ENCODE data around the gene CREB3L4.
A peak's percentile ranks its signal among the peaks of the same experiment; 100 is the strongest.
"Not testable (repeated sequence)": the region's sequence is repeated elsewhere in the genome, so short reads cannot be mapped to it uniquely, and the experiment has no call there.

The CREB3L4 gene

DNA sequence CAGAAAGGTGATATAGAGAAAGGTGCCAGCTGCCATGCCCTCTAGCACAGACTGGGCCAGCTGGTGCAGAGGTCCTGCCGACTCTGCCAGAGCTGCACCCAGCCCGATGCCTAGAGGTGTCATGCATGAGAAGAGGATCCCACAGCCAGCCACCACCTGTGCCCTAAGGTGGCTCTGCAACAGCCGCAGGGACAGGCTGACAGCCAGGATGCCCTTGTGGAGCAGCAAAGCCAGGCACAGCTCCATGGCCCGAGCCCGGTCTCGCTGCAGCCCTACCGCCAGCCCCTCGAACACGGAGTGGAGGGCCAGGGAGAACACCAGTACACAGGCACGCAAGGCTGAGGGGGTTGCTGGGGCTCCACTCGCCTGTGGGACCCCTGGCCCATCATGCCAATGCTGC is 7.5 kb upstream of the CREB3L4 start:
- DNase-seq, result no peak

DNA sequence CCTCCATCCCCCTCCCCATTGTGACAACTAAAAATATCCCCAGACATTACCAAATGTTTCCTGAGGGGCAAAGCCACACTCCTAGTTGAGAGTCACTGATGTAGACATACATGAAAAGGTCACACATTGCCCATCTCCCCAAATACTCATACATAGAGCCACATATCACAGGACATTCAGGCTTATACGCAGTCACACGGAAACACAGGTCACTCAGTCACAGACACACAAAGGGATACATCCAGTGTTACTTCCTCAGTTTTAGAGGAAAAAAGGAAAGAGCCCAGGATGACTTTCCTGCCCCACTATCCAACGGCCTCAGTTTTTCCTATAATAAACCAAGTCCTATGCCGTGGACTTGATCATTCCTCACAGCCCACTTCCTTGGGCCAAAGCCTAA is 6.3 kb upstream of the CREB3L4 start:
- DNase-seq, result no peak

- no peak for DNase-seq
These were observed 5.3 kb upstream of the CREB3L4 start for GRCh38 chr1:153962088-153963029.

DNA sequence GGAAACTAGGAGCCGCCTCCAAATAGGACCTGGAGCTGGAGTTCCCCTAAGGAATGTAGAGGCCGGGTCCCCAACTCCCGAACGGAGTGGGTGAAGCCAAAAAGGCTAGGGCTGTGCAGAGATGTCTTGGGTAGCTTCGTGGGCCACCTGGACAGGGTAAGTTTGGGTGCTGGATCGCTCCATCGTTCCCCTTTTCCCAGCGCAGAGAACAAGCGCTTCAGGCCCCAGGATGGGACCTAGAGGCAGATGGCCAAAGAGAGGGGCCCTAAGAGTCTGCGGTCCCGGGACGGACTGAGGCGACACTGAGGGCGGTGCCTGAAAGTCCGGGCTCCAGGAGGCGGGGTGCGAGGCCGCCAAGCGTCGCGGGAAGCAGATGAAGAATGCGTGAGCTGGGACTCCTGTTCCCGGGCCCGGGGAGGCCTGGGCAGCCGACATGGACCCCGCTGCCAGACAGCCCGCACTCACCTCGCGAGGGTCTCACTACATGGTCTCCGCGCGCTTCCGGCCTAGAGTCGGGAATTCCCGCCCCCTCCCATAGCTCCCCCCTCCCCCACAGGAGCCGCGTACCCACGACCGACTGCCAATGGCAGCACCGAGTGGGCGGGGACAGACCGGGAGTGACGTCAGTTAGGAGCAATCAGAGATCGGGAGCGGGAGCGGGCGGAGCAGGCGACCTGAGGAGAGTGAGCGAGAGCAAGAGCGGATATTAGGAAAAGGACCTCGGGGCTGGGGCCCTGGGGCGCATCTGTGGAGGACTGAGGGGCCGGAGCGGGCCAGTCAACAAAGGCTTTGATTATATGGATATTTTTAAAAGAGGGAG is 4.5 kb upstream of the CREB3L4 start, which contains the start of gene SLC39A1:
SLC39A1 (minus strand) TSS at position 508 of the 820 bp plus-strand sequence. CDS start 822 bp downstream, outside the sequence.
- DNase-seq, result peak; percentile 93

DNA sequence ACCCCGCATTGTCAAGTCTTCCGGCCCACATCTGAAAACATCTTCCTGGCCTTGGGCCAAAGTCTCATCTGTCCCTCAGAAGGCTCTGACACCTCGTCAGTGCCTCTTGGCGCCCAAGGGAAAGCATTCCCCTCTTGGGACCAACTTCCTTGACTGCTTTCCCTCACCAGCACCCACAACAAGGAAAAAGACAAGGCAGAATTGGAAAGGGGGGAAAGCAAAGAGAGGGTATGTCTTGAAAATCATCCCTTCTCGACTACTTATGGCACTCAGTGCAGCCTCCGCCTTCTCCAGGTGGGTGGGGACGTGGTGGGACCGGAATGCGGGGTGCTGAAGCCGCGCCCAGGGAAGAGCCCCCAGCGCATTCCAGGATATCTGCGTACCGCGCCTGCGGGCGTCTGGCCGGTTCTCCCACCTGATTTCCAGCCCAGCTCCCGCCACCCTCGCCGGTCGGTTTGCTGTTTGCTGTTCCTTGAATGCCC is 3.8 kb upstream of the CREB3L4 start:
- DNase-seq, result no peak

DNA sequence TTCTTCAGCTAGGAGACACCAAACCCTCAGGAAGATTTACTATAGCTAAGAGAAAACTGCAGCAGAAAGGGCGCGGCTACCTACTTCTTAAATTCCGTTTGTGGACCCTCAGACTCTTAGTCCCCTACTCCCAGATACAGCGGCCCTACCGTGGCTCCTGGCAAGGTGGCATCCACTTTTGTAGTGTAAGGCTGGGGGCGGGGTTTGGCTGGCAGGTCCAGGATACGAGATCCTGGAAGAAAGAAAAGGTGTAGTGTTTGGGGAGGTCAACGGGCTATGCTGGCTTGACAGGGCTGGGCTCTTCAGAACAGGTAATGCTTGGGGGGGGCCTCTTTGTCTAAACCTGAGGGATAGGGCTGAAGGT is 280 bp downstream of the CREB3L4 start:
- no peak for DNase-seq

- no peak for DNase-seq
These were observed 706 bp downstream of the CREB3L4 start for GRCh38 chr1:153968408-153968807.

DNA sequence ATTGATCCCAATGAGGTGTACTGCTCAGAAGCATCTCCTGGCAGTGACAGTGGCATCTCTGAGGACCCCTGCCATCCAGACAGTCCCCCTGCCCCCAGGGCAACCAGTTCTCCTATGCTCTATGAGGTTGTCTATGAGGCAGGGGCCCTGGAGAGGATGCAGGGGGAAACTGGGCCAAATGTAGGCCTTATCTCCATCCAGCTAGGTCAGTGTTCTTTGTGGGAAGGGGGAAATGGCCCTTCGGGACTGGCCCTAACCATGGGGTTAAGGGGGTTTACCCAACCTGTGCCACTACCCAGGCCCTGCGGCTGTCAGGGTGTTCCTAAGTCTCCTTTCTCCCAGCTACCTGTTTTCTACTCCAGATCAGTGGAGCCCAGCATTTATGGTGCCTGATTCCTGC is 1.3 kb downstream of the CREB3L4 start:
- DNase-seq, result no peak

DNA sequence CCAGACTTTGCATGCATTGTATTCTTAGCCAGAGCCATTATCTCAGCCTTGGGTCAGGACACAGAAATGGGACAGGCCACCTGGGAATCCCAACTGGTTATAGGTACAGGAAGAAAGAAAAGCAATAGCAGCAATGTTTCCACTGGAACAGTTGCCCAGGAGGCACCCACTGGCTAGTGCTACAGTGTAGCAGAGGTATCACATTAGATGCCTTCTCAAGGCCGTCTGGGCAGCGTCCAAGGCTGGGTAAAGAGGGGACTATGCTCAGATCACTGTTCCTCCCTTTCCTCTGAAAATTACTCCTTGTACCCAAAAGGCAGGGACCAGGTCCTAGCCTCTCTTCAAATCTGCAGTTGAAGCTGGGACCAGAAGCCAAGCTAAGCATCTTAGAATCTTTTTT is 2.6 kb downstream of the CREB3L4 start:
- no peak for DNase-seq

GRCh38 chr1:153973071-153973470 is 5.4 kb downstream of the CREB3L4 start:
- no peak for DNase-seq

DNA sequence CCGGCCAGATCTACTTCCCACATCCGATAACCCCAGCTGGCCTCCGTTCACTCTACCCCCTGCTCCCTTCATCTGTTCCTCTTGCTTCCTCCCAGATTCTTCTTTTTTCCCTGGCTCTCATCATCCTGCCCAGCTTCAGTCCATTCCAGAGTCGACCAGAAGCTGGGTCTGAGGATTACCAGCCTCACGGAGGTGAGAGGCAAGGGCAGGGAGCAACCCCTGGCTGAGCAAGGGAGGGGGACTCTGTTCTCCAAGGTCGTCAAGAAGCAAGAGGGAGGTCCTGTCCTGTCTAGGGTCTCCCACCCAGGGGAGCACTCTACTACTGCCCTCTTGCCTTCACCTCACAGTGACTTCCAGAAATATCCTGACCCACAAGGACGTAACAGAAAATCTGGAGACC is 5.8 kb downstream of the CREB3L4 start:
- no peak for DNase-seq

- no peak for DNase-seq
These were observed 9.1 kb downstream of the CREB3L4 start for GRCh38 chr1:153976819-153977249.

- peak; percentile 86 for DNase-seq
These were observed 9.8 kb downstream of the CREB3L4 start, which contains the start of gene JTB for GRCh38 chr1:153977250-153978240. Gene JTB, minus strand, starts transcription at chr1:153977674. Its CDS starts 422 bp downstream, at chr1:153977252.

DNA sequence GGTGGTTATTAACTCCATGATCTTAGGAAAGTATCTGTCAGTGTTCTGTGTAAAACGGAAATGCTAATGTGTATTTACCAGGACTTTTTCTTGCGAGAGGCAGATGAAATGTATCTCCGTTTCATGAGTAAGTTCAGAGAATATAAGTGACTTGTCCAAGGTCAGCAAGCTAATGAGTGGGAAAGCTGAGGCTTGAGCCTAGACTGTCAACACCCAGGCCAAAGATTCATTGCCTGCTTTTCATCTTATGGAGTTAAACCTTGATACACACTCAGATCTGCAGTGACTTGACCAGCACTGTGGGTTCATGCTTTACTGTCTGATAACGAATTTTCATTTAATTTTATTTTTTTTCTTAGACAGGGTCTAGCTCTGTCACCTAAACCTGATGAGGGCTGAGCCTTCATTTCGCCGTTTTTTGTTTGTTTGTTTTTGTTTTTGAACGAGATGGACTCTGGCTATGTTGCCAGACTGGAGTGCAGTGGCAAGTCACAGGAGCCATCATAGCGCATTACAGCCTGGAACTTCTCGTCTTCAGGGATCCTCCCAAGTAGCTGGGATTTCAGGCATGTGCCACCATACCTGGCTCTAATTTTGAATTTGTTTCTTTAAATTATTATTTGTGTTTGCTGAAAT is 10.7 kb downstream of the CREB3L4 start:
- no peak for DNase-seq

DNA sequence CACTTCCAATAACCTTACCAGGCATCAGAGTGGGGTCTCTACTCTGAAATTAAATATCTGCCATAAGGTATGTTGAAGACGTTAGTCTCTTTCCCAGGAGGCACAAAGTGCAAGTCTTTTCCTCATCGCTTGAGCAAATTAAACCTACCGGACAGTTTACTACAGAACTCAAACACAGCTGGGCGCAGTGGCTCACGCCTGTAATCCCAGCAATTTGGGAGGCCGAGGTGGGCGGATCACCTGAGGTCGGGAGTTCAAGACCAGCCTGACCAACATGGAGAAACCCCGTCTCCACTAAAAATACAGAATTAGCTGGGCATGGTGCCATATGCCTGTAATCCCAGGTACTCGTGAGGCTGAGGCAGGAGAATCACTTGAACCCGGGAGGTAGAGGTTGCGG is 11.4 kb downstream of the CREB3L4 start:
- DNase-seq, result not testable (repeated sequence)

- DNase-seq, result not testable (repeated sequence)
These were observed 14.0 kb downstream of the CREB3L4 start for GRCh38 chr1:153981735-153982134.

- no peak for DNase-seq
These were observed 16.6 kb downstream of the CREB3L4 start for GRCh38 chr1:153984123-153984894.

- DNase-seq, result no peak
These were observed 17.7 kb downstream of the CREB3L4 start for GRCh38 chr1:153985341-153985912.

GRCh38 chr1:153985941-153986761 is 18.4 kb downstream of the CREB3L4 start, which contains the start of gene RAB13:
Gene RAB13, minus strand, starts transcription at chr1:153986339. Its CDS starts 103 bp downstream, at chr1:153986236.
- DNase-seq, result no peak

Data from CD4-positive, alpha-beta T cell treated with Interleukin-12 subunit alpha and Interleukin-12 subunit beta, for 1 hour (primary cell).